ENCODE data around the gene DDX24. TPM values are rescaled to one million over a fixed set of nuclear protein-coding genes. Genes with fewer than 3 reads are reported as not detected.

DDX24 gene
- total RNA-seq, 1 donor from 2014 or later, result 168 TPM

DNA sequence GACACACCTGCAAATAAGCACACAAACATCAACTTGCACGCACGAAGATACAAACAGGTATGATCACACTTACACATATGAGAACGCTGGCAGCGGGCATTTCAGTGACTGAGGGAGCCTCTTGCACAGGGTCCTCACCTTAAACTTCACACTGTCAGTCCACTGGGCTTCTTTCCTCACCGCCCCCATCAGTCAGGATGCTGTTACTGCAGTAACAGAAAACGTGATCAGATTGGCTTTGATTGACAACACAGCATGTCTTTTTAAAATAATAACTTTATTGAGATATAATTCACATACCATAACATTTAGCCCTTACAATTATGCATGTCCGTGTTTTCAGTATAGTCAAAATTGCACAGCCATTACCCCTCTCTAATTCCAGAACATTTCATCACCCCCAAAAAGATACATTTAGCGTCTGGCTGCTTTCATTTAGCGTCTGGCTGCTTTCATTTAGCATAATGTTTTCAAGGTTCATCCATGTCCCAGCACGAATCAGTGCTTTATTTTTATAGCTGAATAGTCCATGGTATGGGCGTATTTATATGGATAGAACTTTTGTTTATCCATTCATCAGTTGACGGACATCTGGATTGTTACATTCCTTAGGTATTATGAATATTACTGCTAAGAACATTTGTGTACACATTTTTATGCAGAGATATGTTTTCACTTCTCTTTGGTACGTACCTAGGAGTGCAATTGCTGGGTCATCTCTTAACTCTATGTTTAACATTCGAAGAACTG lies 75.5 kb downstream of the DDX24 start:
- H3K4me1 Mint-ChIP-seq, result peaks cover 7% of the 10 kb centered on the region
- TF ChIP-seq, protein P1, sequence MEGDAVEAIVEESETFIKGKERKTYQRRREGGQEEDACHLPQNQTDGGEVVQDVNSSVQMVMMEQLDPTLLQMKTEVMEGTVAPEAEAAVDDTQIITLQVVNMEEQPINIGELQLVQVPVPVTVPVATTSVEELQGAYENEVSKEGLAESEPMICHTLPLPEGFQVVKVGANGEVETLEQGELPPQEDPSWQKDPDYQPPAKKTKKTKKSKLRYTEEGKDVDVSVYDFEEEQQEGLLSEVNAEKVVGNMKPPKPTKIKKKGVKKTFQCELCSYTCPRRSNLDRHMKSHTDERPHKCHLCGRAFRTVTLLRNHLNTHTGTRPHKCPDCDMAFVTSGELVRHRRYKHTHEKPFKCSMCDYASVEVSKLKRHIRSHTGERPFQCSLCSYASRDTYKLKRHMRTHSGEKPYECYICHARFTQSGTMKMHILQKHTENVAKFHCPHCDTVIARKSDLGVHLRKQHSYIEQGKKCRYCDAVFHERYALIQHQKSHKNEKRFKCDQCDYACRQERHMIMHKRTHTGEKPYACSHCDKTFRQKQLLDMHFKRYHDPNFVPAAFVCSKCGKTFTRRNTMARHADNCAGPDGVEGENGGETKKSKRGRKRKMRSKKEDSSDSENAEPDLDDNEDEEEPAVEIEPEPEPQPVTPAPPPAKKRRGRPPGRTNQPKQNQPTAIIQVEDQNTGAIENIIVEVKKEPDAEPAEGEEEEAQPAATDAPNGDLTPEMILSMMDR (conservative IDR thresholded peaks at IDR 0.05), result peak; percentile 59
- no peak overlapping the region for H3K4me3 Mint-ChIP-seq
- H3K9me3 Mint-ChIP-seq, result no peaks in the 10 kb centered on the region
- no peak for DNase-seq (ENCODE audit: low read depth, low spot score)
- H3K36me3 Mint-ChIP-seq (ENCODE audit: low read depth), result no peaks in the 10 kb centered on the region
- H3K27me3 Mint-ChIP-seq (ENCODE audit: low read depth), result peaks cover 24% of the 10 kb centered on the region
- no peak overlapping the region for H3K27ac Mint-ChIP-seq (ENCODE audit: unreplicated experiment)

- peaks cover 19% of the 10 kb centered on the region for H3K27me3 Mint-ChIP-seq (ENCODE audit: low read depth)
- no peak overlapping the region for H3K27ac Mint-ChIP-seq (ENCODE audit: unreplicated experiment)
Observed at GRCh38 chr14:94004015-94004414, 77.0 kb downstream of the DDX24 start.

DNA sequence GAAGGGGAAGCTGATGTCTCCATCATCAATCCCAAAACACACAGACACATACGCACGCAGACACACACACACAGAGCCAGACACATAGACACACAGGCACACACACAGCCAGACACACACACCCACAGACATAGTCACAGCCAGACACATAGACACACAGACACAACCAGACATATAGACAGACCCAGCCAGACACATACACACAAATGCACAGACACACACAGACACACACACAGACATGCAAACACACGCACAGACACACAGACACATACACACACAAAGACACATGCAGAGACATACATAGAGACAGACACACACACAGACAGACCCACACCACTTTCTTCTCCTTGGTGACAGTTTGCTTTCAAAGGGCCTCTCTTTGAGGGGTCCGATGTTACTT lies 77.6 kb downstream of the DDX24 start:
- Mint-ChIP-seq H3K4me3 (no peak overlapping the region), H3K27ac (ENCODE audit: unreplicated experiment) (no peak overlapping the region), H3K27me3 (ENCODE audit: low read depth) (peaks cover 19% of the 10 kb centered on the region), H3K36me3 (ENCODE audit: low read depth) (no peaks in the 10 kb centered on the region), H3K9me3 (no peaks in the 10 kb centered on the region), H3K4me1 (peaks cover 7% of the 10 kb centered on the region)
- no peak for DNase-seq (ENCODE audit: low read depth, low spot score)
- TF ChIP-seq, protein P1 (conservative IDR thresholded peaks at IDR 0.05), result no peak

More at GRCh38 chr14:94004015-94004414, 77.0 kb downstream of the DDX24 start:
- H3K9me3 Mint-ChIP-seq, result no peaks in the 10 kb centered on the region
- no peaks in the 10 kb centered on the region for H3K36me3 Mint-ChIP-seq (ENCODE audit: low read depth)
- DNase-seq (ENCODE audit: low read depth, low spot score), result no peak
- H3K4me1 Mint-ChIP-seq, result peaks cover 7% of the 10 kb centered on the region
- TF ChIP-seq, protein P1 (conservative IDR thresholded peaks at IDR 0.05), result no peak
- no peak overlapping the region for H3K4me3 Mint-ChIP-seq

- no peak overlapping the region for H3K27ac Mint-ChIP-seq (ENCODE audit: unreplicated experiment)
- peak; percentile 64 for DNase-seq (ENCODE audit: low read depth, low spot score)
- TF ChIP-seq, protein P1 (conservative IDR thresholded peaks at IDR 0.05), result peak; percentile 98
- peaks cover 19% of the 10 kb centered on the region for H3K27me3 Mint-ChIP-seq (ENCODE audit: low read depth)
- H3K36me3 Mint-ChIP-seq (ENCODE audit: low read depth), result no peaks in the 10 kb centered on the region
- no peak overlapping the region for H3K4me3 Mint-ChIP-seq
- H3K4me1 Mint-ChIP-seq, result peaks cover 7% of the 10 kb centered on the region
- H3K9me3 Mint-ChIP-seq, result no peaks in the 10 kb centered on the region
Observed at GRCh38 chr14:94001501-94002396, 79.3 kb downstream of the DDX24 start.

DNA sequence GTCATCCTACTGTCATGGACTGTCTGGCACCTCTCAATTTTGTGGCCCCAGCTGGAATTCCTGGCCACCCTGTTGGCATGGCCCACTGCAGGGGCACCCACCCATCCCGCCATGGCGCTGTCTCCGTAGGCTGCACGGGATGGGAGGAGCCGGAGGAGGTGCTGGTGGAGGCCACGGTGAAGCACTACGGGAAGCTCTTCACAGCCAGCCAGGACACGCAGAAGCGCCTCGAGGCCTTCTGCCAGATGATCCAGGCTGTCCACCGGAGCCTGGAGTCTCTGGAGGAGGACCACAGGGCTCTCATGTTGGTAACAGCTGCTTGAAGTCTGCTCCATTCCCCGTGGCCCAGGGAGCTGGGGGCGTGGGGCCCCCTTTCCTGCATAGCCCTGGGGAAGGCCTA lies 80.0 kb downstream of the DDX24 start:
- Mint-ChIP-seq H3K4me1 (peaks cover 7% of the 10 kb centered on the region), H3K4me3 (no peak overlapping the region), H3K36me3 (ENCODE audit: low read depth) (no peaks in the 10 kb centered on the region), H3K27me3 (ENCODE audit: low read depth) (peaks cover 19% of the 10 kb centered on the region), H3K27ac (ENCODE audit: unreplicated experiment) (no peak overlapping the region), H3K9me3 (no peaks in the 10 kb centered on the region)
- TF ChIP-seq, protein P1 (conservative IDR thresholded peaks at IDR 0.05), result no peak
- no peak for DNase-seq (ENCODE audit: low read depth, low spot score)

Data from neural crest cell (in vitro differentiated cells).